ENCODE measurements around the gene CACNG5. TPM values are rescaled to one million over a fixed set of nuclear protein-coding genes. Genes with fewer than 3 reads are reported as not detected.
"Not testable (repeated sequence)": the region's sequence is repeated elsewhere in the genome, so short reads cannot be mapped to it uniquely, and the experiment has no call there.

Gene CACNG5
- total RNA-seq, 4 donors from 2014 or later: not detected

GRCh38 chr17:66893382-66893781 is 58.5 kb downstream of the CACNG5 start:
- Histone ChIP-seq H3K9me3 (no peaks in the 10 kb centered on the region), H3K27me3 (peaks cover 0 to 29% (median 0%) of the 10 kb centered on the region in 4 donors), H3K4me3 (no peak overlapping the region), H3K27ac (no peak overlapping the region), H3K36me3 (no peaks in the 10 kb centered on the region), H3K4me1 (no peaks in the 10 kb centered on the region)
- DNase-seq: no peak
- TF ChIP-seq, protein P1, sequence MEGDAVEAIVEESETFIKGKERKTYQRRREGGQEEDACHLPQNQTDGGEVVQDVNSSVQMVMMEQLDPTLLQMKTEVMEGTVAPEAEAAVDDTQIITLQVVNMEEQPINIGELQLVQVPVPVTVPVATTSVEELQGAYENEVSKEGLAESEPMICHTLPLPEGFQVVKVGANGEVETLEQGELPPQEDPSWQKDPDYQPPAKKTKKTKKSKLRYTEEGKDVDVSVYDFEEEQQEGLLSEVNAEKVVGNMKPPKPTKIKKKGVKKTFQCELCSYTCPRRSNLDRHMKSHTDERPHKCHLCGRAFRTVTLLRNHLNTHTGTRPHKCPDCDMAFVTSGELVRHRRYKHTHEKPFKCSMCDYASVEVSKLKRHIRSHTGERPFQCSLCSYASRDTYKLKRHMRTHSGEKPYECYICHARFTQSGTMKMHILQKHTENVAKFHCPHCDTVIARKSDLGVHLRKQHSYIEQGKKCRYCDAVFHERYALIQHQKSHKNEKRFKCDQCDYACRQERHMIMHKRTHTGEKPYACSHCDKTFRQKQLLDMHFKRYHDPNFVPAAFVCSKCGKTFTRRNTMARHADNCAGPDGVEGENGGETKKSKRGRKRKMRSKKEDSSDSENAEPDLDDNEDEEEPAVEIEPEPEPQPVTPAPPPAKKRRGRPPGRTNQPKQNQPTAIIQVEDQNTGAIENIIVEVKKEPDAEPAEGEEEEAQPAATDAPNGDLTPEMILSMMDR (IDR thresholded peaks at IDR 0.05): no peak
- TF ChIP-seq POLR2A (IDR thresholded peaks at IDR 0.05): no peak
- intact Hi-C loops (cut with DNase I): no loop called here
- 72 to 92% methylated on average over 2 to 4 of the region's 6 CpGs for whole genome bisulfite sequencing, 2 donors

- Histone ChIP-seq H3K27ac (no peak overlapping the region), H3K9me3 (no peaks in the 10 kb centered on the region), H3K27me3 (peaks cover 0 to 34% (median 0%) of the 10 kb centered on the region in 4 donors), H3K4me3 (no peak overlapping the region), H3K36me3 (no peaks in the 10 kb centered on the region), H3K4me1 (no peaks in the 10 kb centered on the region)
- intact Hi-C loops (cut with DNase I): no loop called here
- TF ChIP-seq, protein P1 (IDR thresholded peaks at IDR 0.05): no peak
- TF ChIP-seq POLR2A (IDR thresholded peaks at IDR 0.05): no peak
- WGBS, 2 donors: 81 to 88% methylated on average over 5 of the region's 5 CpGs
- DNase-seq: no peak
Measured at GRCh38 chr17:66893863-66894262, 58.9 kb downstream of the CACNG5 start.

DNA sequence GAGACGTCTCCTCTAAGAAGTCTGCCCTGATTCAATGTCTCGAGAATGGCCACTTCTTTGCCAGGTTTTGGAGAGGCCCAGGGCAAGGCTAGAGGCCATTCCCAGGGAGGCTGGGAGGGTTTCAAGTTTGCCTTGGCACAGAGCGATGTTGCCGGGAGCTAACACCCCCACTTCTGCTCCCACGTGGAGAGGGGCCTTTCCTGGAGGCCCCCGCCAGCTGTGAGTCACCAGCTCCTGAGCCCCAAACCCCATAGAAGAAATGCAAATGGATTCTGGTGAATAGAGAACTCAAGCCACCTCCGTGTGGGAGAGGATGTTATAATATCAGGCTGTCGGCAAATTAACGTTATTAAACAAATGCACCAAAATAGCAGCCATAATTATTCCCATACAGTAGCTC is 62.2 kb downstream of the CACNG5 start:
- Histone ChIP-seq H3K36me3 (no peaks in the 10 kb centered on the region), H3K27ac (no peak overlapping the region), H3K4me1 (no peaks in the 10 kb centered on the region), H3K4me3 (no peak overlapping the region), H3K9me3 (no peaks in the 10 kb centered on the region), H3K27me3 (peaks cover 0 to 39% (median 0%) of the 10 kb centered on the region in 4 donors)
- WGBS, 2 donors: 47 to 63% methylated on average over 5 of the region's 9 CpGs
- TF ChIP-seq POLR2A (IDR thresholded peaks at IDR 0.05): no peak
- TF ChIP-seq, protein P1 (IDR thresholded peaks at IDR 0.05): no peak
- DNase-seq: no peak
- intact Hi-C loops (cut with DNase I): no loop called here

DNA sequence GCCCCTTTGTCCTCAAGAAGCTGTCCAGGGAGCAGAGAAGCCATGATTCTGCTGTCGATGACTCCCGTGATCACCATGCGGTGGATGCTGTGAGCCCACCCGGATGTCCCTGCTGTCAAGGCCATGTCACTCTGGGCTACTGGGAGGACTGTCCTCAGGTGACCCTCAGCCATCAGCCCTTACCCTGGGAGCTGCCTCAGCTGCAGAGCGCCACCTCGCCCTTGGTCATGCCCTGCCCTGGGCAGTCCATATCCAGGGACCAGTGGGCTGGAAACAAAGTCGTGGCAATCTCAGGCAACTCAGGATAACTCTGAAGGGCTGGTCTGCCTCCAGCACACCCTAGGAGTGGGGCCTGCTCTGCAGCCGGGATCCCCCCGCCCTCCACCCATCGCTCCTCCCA is 63.6 kb downstream of the CACNG5 start:
- Histone ChIP-seq H3K27me3 (peaks cover 0 to 38% (median 0%) of the 10 kb centered on the region in 4 donors), H3K36me3 (no peaks in the 10 kb centered on the region), H3K27ac (no peak overlapping the region), H3K4me1 (no peaks in the 10 kb centered on the region), H3K4me3 (no peak overlapping the region), H3K9me3 (no peaks in the 10 kb centered on the region)
- intact Hi-C loops (cut with DNase I): no loop called here
- WGBS, 2 donors: 87 to 89% methylated on average over 5 of the region's 10 CpGs
- no peak for DNase-seq
- TF ChIP-seq POLR2A (IDR thresholded peaks at IDR 0.05): no peak
- TF ChIP-seq, protein P1 (IDR thresholded peaks at IDR 0.05): no peak

DNA sequence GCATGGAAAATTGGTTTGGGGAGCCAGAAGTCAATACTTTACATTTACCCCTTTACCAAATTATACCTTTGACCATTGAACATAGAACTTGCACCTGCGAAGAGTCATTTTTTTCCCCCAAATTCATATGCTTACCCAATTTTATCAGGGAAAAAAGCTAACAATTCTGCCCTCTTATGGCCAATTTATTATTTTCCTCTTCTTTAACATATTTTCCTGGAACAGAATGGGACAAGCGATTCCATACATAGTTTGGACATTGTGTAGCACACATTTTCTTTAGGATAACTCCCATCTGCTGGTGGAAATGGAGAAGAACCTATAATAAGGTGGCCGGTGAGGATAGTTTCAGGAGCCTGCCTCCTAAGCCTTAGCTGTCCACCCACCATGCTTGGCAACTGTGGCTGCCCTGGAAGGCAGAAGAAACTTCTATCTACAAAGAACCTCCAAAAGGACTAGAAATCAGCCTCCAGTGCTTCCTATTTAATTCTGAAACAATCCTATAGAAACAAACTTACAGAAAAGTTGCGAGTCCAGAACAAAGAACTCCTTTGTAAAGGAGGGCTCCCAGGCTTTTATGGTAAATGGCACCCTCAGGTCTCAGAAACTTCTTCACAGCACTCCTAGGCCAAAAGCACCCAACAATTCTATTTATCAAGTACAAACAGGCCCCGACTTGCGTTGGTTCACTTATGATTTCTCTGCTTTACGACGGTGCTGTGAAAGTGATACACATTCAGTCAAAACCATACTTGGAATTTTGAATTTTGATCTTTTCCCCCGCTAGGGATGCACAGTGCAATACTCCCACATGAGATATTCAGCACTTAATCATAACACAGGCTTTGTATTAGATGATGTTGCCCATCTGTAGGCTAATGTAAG is 65.5 kb downstream of the CACNG5 start:
- intact Hi-C loops (cut with DNase I): no loop called here
- no peak overlapping the region for H3K4me3 ChIP-seq
- H3K27me3 ChIP-seq: peaks cover 0 to 31% (median 0%) of the 10 kb centered on the region in 4 donors
- H3K36me3 ChIP-seq: no peaks in the 10 kb centered on the region
- DNase-seq: no peak
- 46 to 53% methylated on average over 9 of the region's 9 CpGs for WGBS, 2 donors
- peaks cover 0 to 12% (median 6%) of the 10 kb centered on the region in 3 donors for H3K4me1 ChIP-seq
- H3K27ac ChIP-seq: no peak overlapping the region
- no peaks in the 10 kb centered on the region for H3K9me3 ChIP-seq
- TF ChIP-seq, protein P1 (IDR thresholded peaks at IDR 0.05): peak in 1 of 6 experiments; percentile 22
- no peak for TF ChIP-seq POLR2A (IDR thresholded peaks at IDR 0.05)

GRCh38 chr17:66903296-66903695 is 68.4 kb downstream of the CACNG5 start:
- H3K4me3 ChIP-seq; intact Hi-C loops (cut with DNase I); H3K9me3 ChIP-seq; H3K27ac ChIP-seq; H3K36me3 ChIP-seq; DNase-seq: not testable (repeated sequence)
- Histone ChIP-seq H3K27me3 (peaks cover 0 to 17% (median 0%) of the 10 kb centered on the region in 4 donors), H3K4me1 (peaks cover 0 to 16% (median 8%) of the 10 kb centered on the region in 3 donors)
- WGBS, 2 donors: 59 to 63% methylated on average over 6 of the region's 6 CpGs
